ENCODE results near the gene EAPP.
A peak's percentile ranks its signal among the peaks of the same experiment; 100 is the strongest.
"Not testable (repeated sequence)": the region's sequence is repeated elsewhere in the genome, so short reads cannot be mapped to it uniquely, and the experiment has no call there.

EAPP gene

GRCh38 chr14:34507459-34507858, 32.0 kb downstream of the EAPP start:
- Mint-ChIP-seq H3K36me3 (ENCODE audit: low read depth) (no peaks in the 10 kb centered on the region), H3K9me3 (no peaks in the 10 kb centered on the region), H3K4me1 (peaks cover 15% of the 10 kb centered on the region), H3K4me3 (no peak overlapping the region), H3K27me3 (ENCODE audit: low read depth, poor library complexity) (no peaks in the 10 kb centered on the region), H3K27ac (no peak overlapping the region)
- no peak for TF ChIP-seq CTCF (IDR thresholded peaks at IDR 0.05)
- DNase-seq, result no peak

GRCh38 chr14:34505124-34505491, 34.4 kb downstream of the EAPP start:
- not testable (repeated sequence) for H3K36me3 Mint-ChIP-seq (ENCODE audit: low read depth); H3K9me3 Mint-ChIP-seq; DNase-seq; H3K27me3 Mint-ChIP-seq (ENCODE audit: low read depth, poor library complexity); H3K4me3 Mint-ChIP-seq; H3K27ac Mint-ChIP-seq
- H3K4me1 Mint-ChIP-seq, result peaks cover 15% of the 10 kb centered on the region

- not testable (repeated sequence) for H3K4me3 Mint-ChIP-seq; H3K36me3 Mint-ChIP-seq (ENCODE audit: low read depth); DNase-seq; H3K27ac Mint-ChIP-seq; H3K27me3 Mint-ChIP-seq (ENCODE audit: low read depth, poor library complexity); H3K9me3 Mint-ChIP-seq
- H3K4me1 Mint-ChIP-seq, result peaks cover 15% of the 10 kb centered on the region
Observed at GRCh38 chr14:34504027-34504426, 35.5 kb downstream of the EAPP start.

GRCh38 chr14:34502545-34503225, 36.8 kb downstream of the EAPP start:
- Mint-ChIP-seq H3K9me3 (no peaks in the 10 kb centered on the region), H3K27ac (peak overlapping the region; percentile 27), H3K36me3 (ENCODE audit: low read depth) (no peaks in the 10 kb centered on the region), H3K4me1 (peaks cover 15% of the 10 kb centered on the region), H3K4me3 (no peak overlapping the region), H3K27me3 (ENCODE audit: low read depth, poor library complexity) (peaks cover 3% of the 10 kb centered on the region)
- DNase-seq, result no peak
- no peak for TF ChIP-seq CTCF (IDR thresholded peaks at IDR 0.05)

- Mint-ChIP-seq H3K27ac (no peak overlapping the region), H3K9me3 (no peaks in the 10 kb centered on the region), H3K36me3 (ENCODE audit: low read depth) (no peaks in the 10 kb centered on the region), H3K4me3 (no peak overlapping the region), H3K27me3 (ENCODE audit: low read depth, poor library complexity) (peaks cover 3% of the 10 kb centered on the region), H3K4me1 (peaks cover 22% of the 10 kb centered on the region)
- TF ChIP-seq CTCF (IDR thresholded peaks at IDR 0.05), result no peak
- no peak for DNase-seq
Observed at GRCh38 chr14:34502001-34502400, 37.5 kb downstream of the EAPP start.

- DNase-seq, result no peak
- peaks cover 3% of the 10 kb centered on the region for H3K27me3 Mint-ChIP-seq (ENCODE audit: low read depth, poor library complexity)
- no peak overlapping the region for H3K27ac Mint-ChIP-seq
- H3K9me3 Mint-ChIP-seq, result no peaks in the 10 kb centered on the region
- no peak for TF ChIP-seq CTCF (IDR thresholded peaks at IDR 0.05)
- H3K4me3 Mint-ChIP-seq, result no peak overlapping the region
- peaks cover 29% of the 10 kb centered on the region for H3K4me1 Mint-ChIP-seq
- no peaks in the 10 kb centered on the region for H3K36me3 Mint-ChIP-seq (ENCODE audit: low read depth)
Observed at GRCh38 chr14:34501004-34501580, 38.4 kb downstream of the EAPP start.
